T-helper 2 cell treated with Interferon-gamma antibody and Interleukin-4, amounts not matched to agents 5 μg/mL and 100 μg/mL, for 36 hours (primary cell): ENCODE measurements around the gene LYST.

ENCODE experiments used
- DNase-seq: peaks from one replicate; pipeline ENCODE4 v3.0.0; 2021; ENCODE audit warnings: low spot score
- H3K27ac Mint-ChIP-seq: one replicate; pipeline ENCODE4 v1.8.0; 2021; ENCODE audit warnings: mild to moderate bottlenecking, mixed read lengths
- H3K27me3 Mint-ChIP-seq: one replicate; pipeline ENCODE4 v1.8.0; 2021; ENCODE audit warnings: low read depth, mixed read lengths
- H3K36me3 Mint-ChIP-seq: one replicate; pipeline ENCODE4 v1.8.0; 2021; ENCODE audit warnings: low read depth, mixed read lengths
- H3K4me1 Mint-ChIP-seq: one replicate; pipeline ENCODE4 v1.8.0; 2021; ENCODE audit warnings: low read depth, mixed read lengths
- H3K4me3 Mint-ChIP-seq: one replicate; pipeline ENCODE4 v1.8.0; 2022; ENCODE audit warnings: mild to moderate bottlenecking, moderate library complexity, mixed read lengths
- H3K9me3 Mint-ChIP-seq: one replicate; pipeline ENCODE4 v1.8.0; 2021; ENCODE audit warnings: mixed read lengths

LYST gene

DNA sequence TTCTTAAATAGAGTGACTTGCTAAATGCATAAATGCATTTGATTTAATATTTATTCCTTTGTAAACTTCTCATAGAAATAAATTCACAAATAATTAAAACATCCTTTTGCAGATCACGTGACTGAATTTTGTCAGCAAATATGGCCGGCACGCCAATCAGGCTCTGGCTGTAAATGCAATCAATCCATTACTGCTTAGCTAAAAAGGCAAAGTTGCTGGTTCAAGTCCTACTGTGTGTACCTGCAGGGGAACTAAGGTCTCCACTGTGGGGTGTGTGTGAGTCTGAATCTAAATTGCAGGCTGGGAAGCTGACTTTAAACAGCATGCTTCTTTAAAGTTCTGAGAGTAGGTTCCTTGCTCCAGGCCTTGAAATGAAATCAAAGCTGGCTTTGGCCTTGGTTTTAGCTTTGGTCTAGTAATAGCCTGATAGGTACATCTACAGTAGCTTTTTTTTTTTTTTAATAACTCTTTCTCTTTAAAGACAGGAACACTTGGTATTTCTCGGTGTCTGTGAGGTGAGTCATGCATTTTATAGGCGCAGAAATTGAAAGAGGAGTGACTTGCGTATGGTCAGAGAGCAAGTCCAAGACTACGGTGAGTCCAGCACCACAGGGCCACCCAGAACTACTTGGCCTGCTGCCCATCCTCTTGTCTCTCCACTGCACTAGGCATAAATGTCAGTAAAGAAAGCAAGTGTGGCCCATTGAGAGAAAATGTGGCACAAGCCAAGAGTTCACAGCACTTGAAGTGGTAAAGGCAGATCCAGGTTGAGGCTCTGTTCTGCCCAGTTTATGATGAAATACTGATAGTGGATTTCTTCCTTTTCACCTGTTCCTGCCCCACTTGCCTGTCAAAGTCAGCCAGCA is 36.2 kb upstream of the LYST start:
- Mint-ChIP-seq H3K4me3 (no peak overlapping the region), H3K27ac (no peak overlapping the region), H3K27me3 (no peaks in the 10 kb centered on the region), H3K4me1 (peaks cover 8% of the 10 kb centered on the region), H3K9me3 (no peaks in the 10 kb centered on the region), H3K36me3 (no peaks in the 10 kb centered on the region)
- no peak for DNase-seq

DNA sequence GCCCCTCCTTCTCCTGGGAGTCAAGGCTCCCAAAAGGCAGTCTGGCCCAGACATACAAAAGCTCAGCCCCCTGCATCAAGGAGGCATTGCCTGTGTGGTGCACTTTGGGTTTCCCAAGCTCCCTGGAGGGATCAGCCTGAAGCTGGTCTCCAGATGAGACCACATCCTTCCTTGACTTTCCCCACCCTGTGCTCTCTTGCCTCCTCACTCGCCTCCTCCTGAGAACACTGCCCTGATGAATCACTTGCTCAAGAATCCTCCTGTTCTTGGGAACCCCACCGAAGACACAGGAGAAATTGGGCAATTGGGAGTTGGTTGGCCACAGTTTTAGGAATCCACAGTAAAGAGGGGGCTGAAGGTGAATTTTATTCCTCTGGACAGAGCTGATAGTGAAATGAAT is 34.8 kb upstream of the LYST start:
- Mint-ChIP-seq H3K4me3 (no peak overlapping the region), H3K27me3 (no peaks in the 10 kb centered on the region), H3K36me3 (no peaks in the 10 kb centered on the region), H3K9me3 (no peaks in the 10 kb centered on the region), H3K4me1 (peaks cover 5% of the 10 kb centered on the region), H3K27ac (no peak overlapping the region)
- no peak for DNase-seq

GRCh38 chr1:235898126-235898525 is 31.4 kb upstream of the LYST start:
- H3K4me3 Mint-ChIP-seq, result no peak overlapping the region
- H3K9me3 Mint-ChIP-seq, result no peaks in the 10 kb centered on the region
- H3K27ac Mint-ChIP-seq, result no peak overlapping the region
- H3K27me3 Mint-ChIP-seq, result no peaks in the 10 kb centered on the region
- no peaks in the 10 kb centered on the region for H3K36me3 Mint-ChIP-seq
- no peak for DNase-seq
- peaks cover 5% of the 10 kb centered on the region for H3K4me1 Mint-ChIP-seq

DNA sequence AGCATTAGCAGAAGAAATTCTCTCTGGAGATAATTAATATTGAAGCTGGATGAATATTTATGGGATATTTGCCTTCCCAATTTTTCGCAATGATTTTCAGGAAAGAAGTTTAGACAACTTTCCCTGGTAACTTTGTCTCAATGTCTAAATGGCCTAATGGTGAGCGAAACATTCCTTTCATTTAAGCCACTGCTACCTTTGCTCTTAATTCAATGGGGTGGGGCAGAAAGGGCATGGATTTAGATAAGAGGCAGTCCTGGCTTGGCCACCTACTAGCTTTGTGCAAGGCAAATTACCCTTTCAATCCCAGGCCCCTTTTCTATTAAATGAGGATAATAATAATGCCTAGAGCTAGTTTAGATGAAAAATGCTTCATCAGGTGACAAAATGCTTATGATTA is 27.1 kb upstream of the LYST start:
- H3K36me3 Mint-ChIP-seq, result no peaks in the 10 kb centered on the region
- no peak overlapping the region for H3K27ac Mint-ChIP-seq
- no peaks in the 10 kb centered on the region for H3K9me3 Mint-ChIP-seq
- H3K4me1 Mint-ChIP-seq, result peaks cover 15% of the 10 kb centered on the region
- H3K27me3 Mint-ChIP-seq, result no peaks in the 10 kb centered on the region
- DNase-seq, result no peak
- no peak overlapping the region for H3K4me3 Mint-ChIP-seq

- H3K36me3 Mint-ChIP-seq, result no peaks in the 10 kb centered on the region
- no peaks in the 10 kb centered on the region for H3K27me3 Mint-ChIP-seq
- no peak overlapping the region for H3K4me3 Mint-ChIP-seq
- H3K27ac Mint-ChIP-seq, result no peak overlapping the region
- DNase-seq, result no peak
- H3K9me3 Mint-ChIP-seq, result no peaks in the 10 kb centered on the region
- H3K4me1 Mint-ChIP-seq, result peaks cover 20% of the 10 kb centered on the region
Observed at GRCh38 chr1:235892734-235893413, 26.2 kb upstream of the LYST start.

DNA sequence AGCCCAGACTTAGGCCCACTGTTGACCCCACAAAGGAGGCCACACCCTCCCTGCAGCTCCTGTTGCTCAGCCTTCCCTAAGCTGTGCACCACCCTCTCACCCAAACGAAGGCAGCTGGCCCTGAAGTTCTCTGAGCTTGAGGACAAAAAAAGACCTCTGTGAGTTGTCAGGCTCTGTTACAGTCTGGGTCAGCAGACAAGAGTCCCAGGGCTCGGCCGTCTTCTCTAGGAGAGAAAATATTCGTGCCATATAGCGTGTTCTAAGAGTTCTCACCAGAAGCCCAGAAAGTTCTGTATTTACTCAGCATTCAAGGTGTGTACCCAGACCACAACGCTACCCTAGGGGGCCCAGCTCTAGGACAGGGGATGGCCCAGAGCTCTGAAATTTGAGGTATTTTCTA is 25.5 kb upstream of the LYST start:
- Mint-ChIP-seq H3K9me3 (no peaks in the 10 kb centered on the region), H3K27me3 (no peaks in the 10 kb centered on the region), H3K36me3 (no peaks in the 10 kb centered on the region), H3K4me3 (no peak overlapping the region), H3K4me1 (peaks cover 26% of the 10 kb centered on the region), H3K27ac (no peak overlapping the region)
- no peak for DNase-seq

DNA sequence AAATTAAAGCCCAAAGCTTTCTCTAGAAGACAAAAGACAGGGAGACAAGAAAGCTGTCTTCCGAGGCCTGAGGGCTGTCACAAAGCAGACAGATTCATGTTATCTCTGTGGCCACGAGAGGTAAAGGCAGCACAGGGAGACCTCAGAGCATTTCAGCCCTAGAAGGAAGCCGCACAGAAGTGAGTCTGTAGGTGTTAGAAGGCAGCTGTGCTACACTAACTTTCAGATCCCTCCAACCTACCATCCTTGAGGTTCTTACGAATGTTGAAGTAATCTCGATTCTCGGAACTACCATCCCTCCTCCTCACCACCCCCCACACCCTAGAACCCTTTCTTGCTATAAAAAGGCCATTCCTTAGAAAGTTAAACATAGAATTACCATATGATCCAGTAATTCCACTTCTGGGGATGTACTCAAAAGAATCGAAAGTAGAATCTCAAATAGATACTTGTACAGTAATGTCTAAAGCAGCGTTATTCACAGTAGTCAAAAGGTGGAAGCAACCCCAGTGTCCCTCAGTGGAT is 21.5 kb upstream of the LYST start:
- Mint-ChIP-seq H3K4me3 (peak overlapping the region; percentile 79), H3K4me1 (peaks cover 32% of the 10 kb centered on the region), H3K27ac (peak overlapping the region; percentile 94), H3K36me3 (no peaks in the 10 kb centered on the region), H3K9me3 (no peaks in the 10 kb centered on the region), H3K27me3 (no peaks in the 10 kb centered on the region)
- DNase-seq, result peak; percentile 80

DNA sequence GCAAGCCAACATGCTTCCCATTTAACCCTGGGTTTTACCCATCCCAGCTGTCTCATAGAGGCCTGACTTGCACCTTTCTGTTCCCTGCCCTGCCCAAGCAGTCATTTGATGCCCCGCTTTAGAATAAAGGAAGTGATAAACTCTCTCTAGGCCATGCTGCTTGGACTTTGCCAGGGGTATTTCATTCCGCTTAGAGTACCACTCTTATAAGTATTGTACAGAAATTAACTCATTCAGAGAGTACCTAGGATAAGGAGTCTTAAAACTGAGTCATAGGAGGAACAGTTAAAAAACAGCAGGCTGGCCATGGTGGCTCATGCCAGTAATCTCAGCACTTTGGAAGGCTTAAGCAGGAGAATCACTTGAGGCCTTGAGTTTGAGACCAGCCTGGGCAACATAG is 21.0 kb upstream of the LYST start:
- no peaks in the 10 kb centered on the region for H3K36me3 Mint-ChIP-seq
- no peaks in the 10 kb centered on the region for H3K9me3 Mint-ChIP-seq
- peaks cover 32% of the 10 kb centered on the region for H3K4me1 Mint-ChIP-seq
- H3K27ac Mint-ChIP-seq, result peak overlapping the region; percentile 94
- no peak for DNase-seq
- H3K27me3 Mint-ChIP-seq, result no peaks in the 10 kb centered on the region
- peak overlapping the region; percentile 45 for H3K4me3 Mint-ChIP-seq

DNA sequence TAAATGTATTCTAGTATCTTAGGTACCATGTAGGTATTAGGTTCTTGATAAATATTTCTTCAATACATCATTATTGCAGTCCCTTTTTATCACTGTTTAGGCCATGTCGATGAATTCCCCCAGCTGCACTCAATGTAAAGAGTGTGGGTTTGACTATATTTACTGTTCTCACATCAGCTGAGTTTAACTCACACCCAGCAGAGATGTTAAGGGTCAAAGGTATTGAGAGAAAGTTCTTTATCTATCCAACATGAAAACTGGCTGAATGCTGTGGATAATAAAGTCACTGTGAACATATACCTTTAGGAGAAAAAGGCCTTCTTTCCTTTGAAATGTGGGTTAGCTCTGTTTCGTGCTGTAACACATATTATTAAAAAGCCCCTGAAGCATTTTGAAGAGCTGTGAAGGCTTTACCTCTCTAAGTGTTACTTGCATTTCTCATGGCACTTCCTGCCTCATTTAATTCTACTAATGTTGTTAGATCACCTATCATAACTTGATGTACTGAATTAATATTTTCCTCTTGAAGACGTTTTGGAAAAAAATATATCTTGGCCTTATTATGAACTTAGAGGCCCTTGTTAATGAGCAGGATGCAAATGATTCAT is 19.1 kb upstream of the LYST start:
- no peak for DNase-seq
- Mint-ChIP-seq H3K27ac (no peak overlapping the region), H3K4me3 (no peak overlapping the region), H3K4me1 (peaks cover 24% of the 10 kb centered on the region), H3K36me3 (no peaks in the 10 kb centered on the region), H3K9me3 (no peaks in the 10 kb centered on the region), H3K27me3 (no peaks in the 10 kb centered on the region)

- DNase-seq, result peak; percentile 42
- Mint-ChIP-seq H3K4me1 (peaks cover 28% of the 10 kb centered on the region), H3K4me3 (no peak overlapping the region), H3K36me3 (no peaks in the 10 kb centered on the region), H3K27me3 (no peaks in the 10 kb centered on the region), H3K27ac (no peak overlapping the region), H3K9me3 (no peaks in the 10 kb centered on the region)
Observed at GRCh38 chr1:235883261-235883927, 16.7 kb upstream of the LYST start.

- peaks cover 24% of the 10 kb centered on the region for H3K4me1 Mint-ChIP-seq
- no peak overlapping the region for H3K27ac Mint-ChIP-seq
- no peaks in the 10 kb centered on the region for H3K9me3 Mint-ChIP-seq
- H3K4me3 Mint-ChIP-seq, result no peak overlapping the region
- no peaks in the 10 kb centered on the region for H3K36me3 Mint-ChIP-seq
- DNase-seq, result no peak
- H3K27me3 Mint-ChIP-seq, result no peaks in the 10 kb centered on the region
Observed at GRCh38 chr1:235882816-235883215, 16.1 kb upstream of the LYST start.

DNA sequence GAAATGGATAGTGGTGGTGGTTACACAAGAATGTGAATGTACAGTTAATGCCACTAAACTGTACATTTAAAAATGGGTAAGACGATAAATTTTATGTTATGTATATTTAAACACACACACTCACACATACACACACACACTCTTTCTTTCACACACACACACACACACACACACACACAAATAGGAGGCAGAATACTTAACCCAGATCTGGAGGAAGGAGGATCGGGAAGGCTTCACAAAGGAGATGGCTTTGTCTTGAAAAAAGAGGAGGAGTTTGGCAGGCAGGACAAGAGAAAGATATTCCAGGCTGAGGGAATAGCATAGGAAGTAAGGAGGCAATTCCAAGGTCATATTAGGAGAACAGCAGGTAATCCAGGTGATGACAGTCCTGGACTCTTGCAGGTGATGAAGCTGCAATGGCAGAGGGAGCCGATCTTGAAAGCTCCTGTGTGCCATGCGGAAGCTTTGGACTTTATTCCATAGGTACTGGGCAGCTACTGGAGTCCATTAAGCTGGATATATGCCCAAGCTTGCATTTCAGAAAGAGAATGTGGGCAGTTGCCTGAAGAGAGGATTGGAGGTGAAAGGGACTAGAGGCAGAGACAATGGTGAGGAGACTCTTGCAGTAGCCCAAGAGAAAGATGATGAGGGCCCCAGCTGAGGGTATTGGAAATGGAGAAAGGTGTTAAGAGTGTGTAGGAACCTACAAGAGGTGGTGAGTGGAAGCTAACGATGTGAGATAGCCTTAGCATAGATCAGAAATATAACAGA is 15.4 kb upstream of the LYST start:
- peaks cover 19% of the 10 kb centered on the region for H3K4me1 Mint-ChIP-seq
- no peak overlapping the region for H3K27ac Mint-ChIP-seq
- H3K9me3 Mint-ChIP-seq, result no peaks in the 10 kb centered on the region
- no peak for DNase-seq
- no peaks in the 10 kb centered on the region for H3K36me3 Mint-ChIP-seq
- no peaks in the 10 kb centered on the region for H3K27me3 Mint-ChIP-seq
- H3K4me3 Mint-ChIP-seq, result no peak overlapping the region

- Mint-ChIP-seq H3K27ac (no peak overlapping the region), H3K36me3 (no peaks in the 10 kb centered on the region), H3K4me3 (no peak overlapping the region), H3K4me1 (peaks cover 43% of the 10 kb centered on the region), H3K27me3 (no peaks in the 10 kb centered on the region), H3K9me3 (no peaks in the 10 kb centered on the region)
- no peak for DNase-seq
Observed at GRCh38 chr1:235878082-235878811, 11.5 kb upstream of the LYST start.
